Liver (tissue), 9 donors: Measurements from ENCODE around the gene NDUFAF2. TPM values are rescaled to one million over a fixed set of nuclear protein-coding genes. Genes with fewer than 3 reads are reported as not detected.

Source experiments
- DNase-seq: peaks from one replicate; pipeline ENCODE4 v3.0.0-alpha.2; 2017; ENCODE audit warnings: low spot score
- H3K27ac ChIP-seq, 2 donors: one replicate each; pipeline ENCODE4 v1.7.0; 2013; ENCODE audit warnings: inconsistent platforms in 2 of 2, low read length in 2 of 2, control low read depth in 1 of 2, low read depth in 1 of 2, mild to moderate bottlenecking in 1 of 2
- H3K27me3 ChIP-seq, 4 donors: one replicate each; pipeline versions ENCODE4 v1.6.1 to v1.7.0; 2013; ENCODE audit warnings: low read length in 3 of 4, inconsistent platforms in 1 of 4, mild to moderate bottlenecking in 1 of 4, moderate library complexity in 1 of 4; ENCODE audit not compliant: control insufficient read depth in 4 of 4, insufficient read depth in 4 of 4
- H3K36me3 ChIP-seq, 4 donors: one replicate each; pipeline versions ENCODE4 v1.6.1 to v1.7.0; 2013; ENCODE audit warnings: low read length in 3 of 4, mild to moderate bottlenecking in 3 of 4, low read depth in 1 of 4, moderate library complexity in 1 of 4; ENCODE audit not compliant: control insufficient read depth in 4 of 4, insufficient read depth in 3 of 4
- H3K4me1 ChIP-seq, 4 donors: one replicate each; pipeline versions ENCODE4 v1.6.1 to v1.7.0; 2013; ENCODE audit warnings: low read length in 3 of 4, mild to moderate bottlenecking in 3 of 4, moderate library complexity in 1 of 4; ENCODE audit not compliant: control insufficient read depth in 4 of 4, insufficient read depth in 4 of 4
- H3K4me3 ChIP-seq, 3 donors: one replicate each; pipeline versions ENCODE4 v1.6.1 to v1.7.0; 2013; ENCODE audit warnings: low read length in 3 of 3, control low read depth in 1 of 3, low read depth in 1 of 3, mild to moderate bottlenecking in 1 of 3
- H3K9ac ChIP-seq, 2 donors: one replicate each; pipeline ENCODE4 v1.7.0; 2013; ENCODE audit warnings: low read length in 2 of 2, mild to moderate bottlenecking in 2 of 2, moderate library complexity in 2 of 2, control low read depth in 1 of 2, low read depth in 1 of 2
- H3K9me3 ChIP-seq, 4 donors: one replicate each; pipeline versions ENCODE4 v1.6.1 to v1.7.0; 2013; ENCODE audit warnings: low read length in 3 of 4; ENCODE audit not compliant: control insufficient read depth in 4 of 4
- ATF3 ChIP-seq: IDR thresholded peaks from 2 replicates; pipeline ENCODE4 v1.6.1; 2016; ENCODE audit warnings: antibody characterized with exemption
- CTCF ChIP-seq: fragments of 150-350 bp; IDR thresholded peaks from 2 replicates; pipeline ENCODE4 v1.5.1; 2017; ENCODE audit warnings: improper control_type of control experiment, low read depth, low read length; ENCODE audit not compliant: missing input control
- FOXA1 ChIP-seq: IDR thresholded peaks from 2 replicates; pipeline ENCODE4 v1.6.1; 2016; ENCODE audit warnings: antibody characterized with exemption
- FOXA2 ChIP-seq: IDR thresholded peaks from 2 replicates; pipeline ENCODE4 v1.6.1; 2016; ENCODE audit warnings: antibody characterized with exemption
- GABPA ChIP-seq, 2 donors: IDR thresholded peaks in 1 of 2; conservative IDR thresholded peaks in 1 of 2; 2 replicates each; pipeline ENCODE4 v1.6.1; 2016; ENCODE audit warnings: antibody characterized with exemption in 2 of 2, mild to moderate bottlenecking in 1 of 2, moderate library complexity in 1 of 2
- HNF4A ChIP-seq, 2 donors: conservative IDR thresholded peaks; 2 replicates each; pipeline ENCODE4 v1.6.1; 2016; ENCODE audit warnings: antibody characterized with exemption in 2 of 2, mild to moderate bottlenecking in 2 of 2
- HNF4G ChIP-seq: IDR thresholded peaks from 2 replicates; pipeline ENCODE4 v1.6.1; 2016; ENCODE audit warnings: antibody characterized with exemption
- JUND ChIP-seq, 2 donors: IDR thresholded peaks; 2 replicates each; pipeline ENCODE4 v1.6.1; 2016; ENCODE audit warnings: antibody characterized with exemption in 2 of 2
- MAX ChIP-seq: IDR thresholded peaks from 2 replicates; pipeline ENCODE4 v1.6.1; 2016; ENCODE audit warnings: antibody characterized with exemption
- NR2F2 ChIP-seq: IDR thresholded peaks from 2 replicates; pipeline ENCODE4 v1.6.1; 2016; ENCODE audit warnings: antibody characterized with exemption
- RAD21 ChIP-seq, 2 donors: IDR thresholded peaks; 2 replicates each; pipeline ENCODE4 v1.6.1; 2016; ENCODE audit warnings: antibody characterized with exemption in 2 of 2, mild to moderate bottlenecking in 2 of 2
- REST ChIP-seq: IDR thresholded peaks from 2 replicates; pipeline ENCODE4 v1.6.1; 2016; ENCODE audit warnings: antibody characterized with exemption, mild to moderate bottlenecking
- RXRA ChIP-seq, 2 donors: IDR thresholded peaks; 2 replicates each; pipeline ENCODE4 v1.6.1; 2017 to 2018; ENCODE audit warnings: antibody characterized with exemption in 2 of 2, mild to moderate bottlenecking in 1 of 2
- SP1 ChIP-seq: IDR thresholded peaks from 2 replicates; pipeline ENCODE4 v1.6.1; 2018; ENCODE audit warnings: antibody characterized with exemption, mild to moderate bottlenecking
- TAF1 ChIP-seq: conservative IDR thresholded peaks from 2 replicates; pipeline ENCODE4 v1.6.1; 2016; ENCODE audit warnings: antibody characterized with exemption, mild to moderate bottlenecking
- YY1 ChIP-seq: IDR thresholded peaks from 2 replicates; pipeline ENCODE4 v1.6.1; 2016; ENCODE audit warnings: antibody characterized with exemption, mild to moderate bottlenecking
- ZBTB33 ChIP-seq: IDR thresholded peaks from 2 replicates; pipeline ENCODE4 v1.6.1; 2016; ENCODE audit warnings: antibody characterized with exemption
- WGBS: extraction: QIAGEN DNeasy Blood & Tissue Kit; methylation state at CpG from one replicate; pipeline ENCODE4 v1.1.7; 2013; 5-methylcytosine and 5-hydroxymethylcytosine counted together
- polyA plus RNA-seq, 2 donors: library from polyadenylated mRNA; stranded (reverse) in 1 of 2; unstranded in 1 of 2; fragments of 200-250 nt in 1 of 2; fragments of >200 nt in 1 of 2; fragmentation: Nextera tagmentation in 1 of 2; extraction: Ambion mirVana in 1 of 2; gene quantifications; one replicate each; pipeline versions ENCODE4 v1.2.1 to v1.2.3, GENCODE V29; 2013 to 2015
- total RNA-seq, 2 donors: library from RNA; depleted of rRNA; stranded (reverse); fragments of >200 nt; gene quantifications; one replicate each; pipeline ENCODE4 v1.2.3, GENCODE V29; 2014
- donor health status: healthy.
- donor health status: healthy.
- donor health status: healthy.
- donor health status: healthy.
- donor health status: healthy.

The NDUFAF2 gene
- total and polyA plus RNA-seq, 4 donors = 4.3 to 21.3 (median 12.5) TPM

- DNase-seq = no peak
- Histone ChIP-seq H3K27me3 (no peaks in the 10 kb centered on the region), H3K4me1 (no peaks in the 10 kb centered on the region), H3K27ac (no peak overlapping the region), H3K9me3 (no peaks in the 10 kb centered on the region), H3K4me3 (no peak overlapping the region), H3K36me3 (no peaks in the 10 kb centered on the region), H3K9ac (no peak overlapping the region)
- WGBS = 95% methylated on average over 1 of the region's 1 CpG
- TF ChIP-seq RXRA (IDR thresholded peaks at IDR 0.05) (no peak), MAX (no peak), GABPA (IDR thresholded peaks at IDR 0.05 in 1 of 2, conservative IDR thresholded peaks at IDR 0.05 in 1 of 2) (no peak), SP1 (no peak), HNF4A (conservative IDR thresholded peaks at IDR 0.05) (no peak), YY1 (no peak), HNF4G (no peak)
Measured at GRCh38 chr5:61137835-61138234, 192.8 kb downstream of the NDUFAF2 start.

- peak; percentile 5 to 23 for TF ChIP-seq RAD21 (IDR thresholded peaks at IDR 0.05)
- no peak for TF ChIP-seq FOXA2
Measured at GRCh38 chr5:61139094-61139873, 194.3 kb downstream of the NDUFAF2 start.

GRCh38 chr5:61139931-61140330 lies 194.9 kb downstream of the NDUFAF2 start:
- no peak for DNase-seq
- H3K36me3 ChIP-seq = no peaks in the 10 kb centered on the region
- no peak overlapping the region for H3K4me3 ChIP-seq
- 97% methylated on average over 4 of the region's 4 CpGs for WGBS
- no peaks in the 10 kb centered on the region for H3K27me3 ChIP-seq
- no peaks in the 10 kb centered on the region for H3K9me3 ChIP-seq
- H3K9ac ChIP-seq = no peak overlapping the region
- TF ChIP-seq TAF1 (no peak), ZBTB33 (no peak), NR2F2 (no peak), JUND (IDR thresholded peaks at IDR 0.05) (no peak), ATF3 (no peak), CTCF (no peak), FOXA1 (no peak), RAD21 (IDR thresholded peaks at IDR 0.05) (no peak), REST (no peak), HNF4A (conservative IDR thresholded peaks at IDR 0.05) (no peak), FOXA2 (no peak), YY1 (no peak), HNF4G (no peak), SP1 (no peak), GABPA (IDR thresholded peaks at IDR 0.05 in 1 of 2, conservative IDR thresholded peaks at IDR 0.05 in 1 of 2) (no peak), MAX (no peak)
- no peaks in the 10 kb centered on the region for H3K4me1 ChIP-seq
- H3K27ac ChIP-seq = no peak overlapping the region

More at GRCh38 chr5:61139094-61139873, 194.3 kb downstream of the NDUFAF2 start:
- H3K27me3 ChIP-seq = no peaks in the 10 kb centered on the region
- H3K9ac ChIP-seq = no peak overlapping the region
- no peak for DNase-seq
- no peaks in the 10 kb centered on the region for H3K36me3 ChIP-seq
- H3K9me3 ChIP-seq = no peaks in the 10 kb centered on the region
- no peak overlapping the region for H3K27ac ChIP-seq
- H3K4me3 ChIP-seq = no peak overlapping the region
- WGBS = 86% methylated on average over 5 of the region's 5 CpGs
- no peaks in the 10 kb centered on the region for H3K4me1 ChIP-seq
